Skin of body (tissue), 2 donors: Measurements from ENCODE around the gene GNA14. TPM values are rescaled to one million over a fixed set of nuclear protein-coding genes. Genes with fewer than 3 reads are reported as not detected.
"Not testable (repeated sequence)": the region's sequence is repeated elsewhere in the genome, so short reads cannot be mapped to it uniquely, and the experiment has no call there.

Experiments
- DNase-seq: peaks from one replicate; lab custom pipeline; 2025; lab: John Stamatoyannopoulos, UW
- total RNA-seq: library from RNA; depleted of rRNA; stranded (reverse); fragments of >200 nt; gene quantifications from one replicate; pipeline ENCODE4 v1.2.3, GENCODE V29; 2014

Gene GNA14
- total RNA-seq, 1 donor from 2014 or later, result 1.6 TPM

DNA sequence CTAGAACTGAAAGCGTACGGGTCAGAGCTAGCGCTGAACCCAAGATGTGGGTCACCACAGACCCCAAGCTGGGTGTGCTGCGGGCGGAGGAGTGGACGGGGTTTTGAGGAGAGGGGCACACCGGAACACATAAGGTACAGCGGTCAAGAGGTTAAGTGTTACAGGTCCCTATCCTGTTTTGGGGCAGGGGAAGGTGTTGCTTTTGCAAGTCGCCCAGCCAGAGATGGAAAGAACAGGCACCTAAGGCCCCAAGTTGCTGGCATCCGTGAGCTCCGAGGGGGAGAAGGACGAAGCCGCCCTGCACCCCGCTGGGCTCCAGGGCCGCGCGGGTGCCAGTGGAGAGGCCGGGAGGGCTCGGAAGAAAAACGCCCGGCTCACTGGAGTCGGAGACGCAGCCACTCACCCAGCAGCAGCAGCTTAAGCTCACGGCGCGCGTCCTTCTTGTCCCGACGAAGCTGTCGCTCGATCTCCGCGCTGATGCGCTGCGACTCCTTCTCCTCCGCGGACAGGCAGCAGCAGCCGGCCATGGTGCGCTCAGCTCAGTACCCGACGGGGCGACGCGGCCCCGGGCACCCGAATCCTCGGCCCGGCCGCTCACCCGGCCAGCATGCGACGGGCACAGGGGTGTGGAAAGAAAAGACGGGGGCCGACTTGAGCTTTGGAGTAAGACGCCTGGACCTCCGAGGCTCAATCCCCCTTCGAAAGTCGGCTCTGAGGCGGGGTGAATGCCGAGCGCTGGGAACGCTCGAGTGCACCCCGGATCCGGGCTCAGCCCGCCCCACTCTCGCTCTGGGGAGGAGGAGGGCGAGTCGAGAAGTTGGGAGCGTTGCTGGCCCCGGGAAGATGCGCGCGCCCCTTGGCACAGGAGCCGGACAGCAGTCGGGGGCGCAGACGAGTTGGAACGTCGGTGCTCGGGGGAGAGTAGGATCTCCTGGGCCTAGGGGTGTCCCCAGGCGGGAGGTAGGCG, 572 bp downstream of the GNA14 start:
- no peak for DNase-seq

DNA sequence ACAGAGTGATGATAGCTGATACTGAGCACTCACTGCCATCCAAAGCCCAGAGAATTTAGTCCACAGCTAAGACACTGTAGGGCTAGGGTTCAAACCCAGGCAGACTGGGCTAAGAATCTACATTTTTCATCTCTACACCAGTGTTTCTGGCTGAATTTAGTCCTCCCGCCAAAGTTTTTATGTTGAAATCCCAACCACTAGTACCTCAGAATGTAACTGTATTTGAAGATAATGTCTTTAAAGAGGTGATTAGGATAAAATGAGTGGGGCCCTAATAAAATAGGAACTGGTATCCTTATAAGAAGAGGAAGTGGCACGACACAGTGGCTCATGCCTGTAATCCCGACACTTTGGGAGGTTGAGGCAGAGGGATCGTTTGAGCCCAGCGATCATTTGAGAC, 4.3 kb downstream of the GNA14 start:
- no peak for DNase-seq

DNA sequence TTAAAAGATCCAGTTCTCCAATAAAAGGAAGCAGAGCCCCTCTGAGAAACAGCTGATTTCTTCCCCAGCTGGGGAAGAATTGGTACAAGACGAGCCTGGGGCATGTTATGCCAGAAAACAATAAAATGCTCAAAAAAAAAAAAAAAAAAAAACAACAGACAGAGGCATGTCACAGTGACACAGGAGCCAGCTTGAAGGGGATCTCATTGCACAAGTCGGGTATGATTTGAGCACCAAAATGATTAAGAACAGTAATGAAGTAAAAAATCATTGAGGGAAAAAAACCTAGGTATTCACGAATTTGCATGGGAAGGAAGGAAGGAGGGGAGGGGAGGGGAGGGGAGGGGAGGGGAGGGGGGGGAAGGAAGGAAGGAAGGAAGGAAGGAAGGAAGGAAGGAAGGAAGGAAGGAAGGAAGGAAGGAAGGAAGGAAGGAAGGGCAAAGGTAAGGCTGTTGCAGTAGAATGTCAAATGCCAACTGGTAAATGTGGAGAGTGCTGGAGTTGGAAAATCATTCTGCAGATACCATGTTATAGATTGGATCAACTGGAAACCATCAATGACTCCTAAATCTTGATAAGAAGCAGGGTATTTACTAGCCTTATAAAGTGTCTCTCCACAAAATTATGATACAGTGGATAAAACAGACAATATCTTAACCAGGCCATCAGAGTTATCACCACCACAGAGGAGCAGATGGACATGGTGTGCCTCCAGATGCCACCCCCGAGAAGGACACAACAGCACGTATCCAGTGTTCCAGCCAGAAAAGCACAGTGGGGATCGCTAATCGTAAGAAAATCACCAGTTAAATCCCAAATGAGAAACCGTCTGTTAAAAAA, 7.2 kb downstream of the GNA14 start:
- no peak for DNase-seq

DNA sequence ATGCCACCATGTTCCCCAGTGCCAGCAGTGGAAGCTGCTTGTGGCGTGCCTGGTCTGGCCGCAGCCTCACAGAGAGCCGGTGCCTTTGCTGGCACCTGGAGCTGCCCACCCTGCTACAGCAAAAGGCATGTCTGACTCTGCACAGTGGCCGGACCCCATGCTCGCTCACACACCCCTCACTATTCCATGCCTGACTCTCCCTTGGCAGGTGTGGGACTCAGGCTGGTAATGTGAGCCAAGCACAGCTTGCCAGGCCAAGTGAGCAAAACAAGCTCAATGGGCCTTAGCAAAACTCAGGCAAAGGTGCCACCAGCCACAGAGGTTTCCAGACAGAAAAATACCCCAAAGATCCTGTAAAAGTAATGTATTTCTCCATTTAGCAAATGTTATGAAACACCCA, 15.5 kb downstream of the GNA14 start:
- DNase-seq, result no peak

DNA sequence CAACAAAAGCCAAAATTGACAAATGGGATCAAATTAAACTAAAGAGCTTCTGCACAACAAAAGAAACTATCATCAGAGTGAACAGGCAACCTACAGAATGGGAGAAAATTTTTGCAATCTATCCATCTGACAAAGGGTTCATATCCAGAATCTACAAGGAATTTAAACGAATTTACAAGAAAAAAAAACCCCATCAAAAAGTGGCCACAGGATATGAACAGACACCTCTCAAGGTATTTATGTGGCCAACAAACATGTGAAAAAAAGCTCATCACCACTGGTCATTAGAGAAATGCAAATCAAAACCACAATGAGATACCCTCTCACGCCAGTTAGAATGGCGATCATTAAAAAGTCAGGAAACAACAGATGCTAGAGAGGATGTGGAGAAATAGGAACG, 19.3 kb downstream of the GNA14 start:
- DNase-seq, result not testable (repeated sequence)

DNA sequence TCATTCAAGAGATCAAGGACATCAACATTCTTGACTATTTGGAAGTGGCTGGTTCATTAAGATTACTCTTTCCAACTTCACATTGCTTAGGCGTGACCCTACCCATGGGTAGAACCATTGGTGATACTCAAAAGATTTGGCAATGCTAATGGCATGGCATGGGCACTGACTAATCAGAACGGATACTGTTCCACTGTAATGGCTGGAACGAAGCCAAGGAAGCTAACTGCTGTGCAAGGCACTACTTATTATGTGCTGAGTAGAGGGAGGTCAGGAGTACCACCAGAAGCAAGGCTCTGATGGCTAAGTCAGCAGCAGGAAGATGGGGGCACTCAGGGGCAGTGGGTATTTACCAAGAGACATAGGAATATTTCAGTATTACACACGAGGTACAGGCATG, 31.9 kb downstream of the GNA14 start:
- DNase-seq, result no peak

DNA sequence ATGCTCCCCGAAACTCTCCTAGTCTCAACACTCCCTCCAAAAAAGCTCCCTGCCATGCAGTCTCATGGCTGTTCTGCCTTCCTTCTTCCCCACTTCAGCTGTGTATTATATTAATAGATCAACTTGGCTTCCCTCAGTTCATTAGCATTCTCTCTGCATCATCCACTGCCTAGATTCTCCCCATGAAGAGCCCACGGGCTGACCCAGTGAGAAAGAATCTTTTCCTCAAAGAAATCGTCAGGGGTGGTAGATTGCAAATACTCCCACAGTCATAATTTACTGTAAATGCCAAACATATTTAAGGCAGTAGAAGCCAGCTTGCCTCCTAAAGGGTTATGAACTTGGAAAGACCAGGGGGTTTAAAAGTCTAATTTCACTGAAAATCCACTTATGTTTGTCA, 33.5 kb downstream of the GNA14 start:
- DNase-seq, result no peak

DNA sequence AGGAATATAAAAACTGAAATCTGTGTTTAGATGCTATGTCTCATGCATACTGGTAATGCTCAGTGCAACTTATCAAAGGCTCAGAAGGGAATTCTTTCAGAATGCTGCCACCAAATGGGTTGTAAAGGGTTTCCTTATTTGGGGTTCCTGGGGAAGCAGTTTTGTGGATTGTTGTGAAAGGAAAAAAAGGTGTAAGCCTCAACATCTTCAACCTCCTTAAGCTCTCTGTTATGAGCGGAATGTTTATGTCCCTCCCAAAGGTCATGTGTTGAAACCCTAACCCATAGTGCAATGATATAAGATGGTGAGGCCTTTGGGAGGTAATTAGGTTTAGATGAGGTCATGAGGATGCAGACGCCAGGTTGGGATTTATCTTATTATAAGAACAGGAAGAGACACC, 41.6 kb downstream of the GNA14 start:
- no peak for DNase-seq

DNA sequence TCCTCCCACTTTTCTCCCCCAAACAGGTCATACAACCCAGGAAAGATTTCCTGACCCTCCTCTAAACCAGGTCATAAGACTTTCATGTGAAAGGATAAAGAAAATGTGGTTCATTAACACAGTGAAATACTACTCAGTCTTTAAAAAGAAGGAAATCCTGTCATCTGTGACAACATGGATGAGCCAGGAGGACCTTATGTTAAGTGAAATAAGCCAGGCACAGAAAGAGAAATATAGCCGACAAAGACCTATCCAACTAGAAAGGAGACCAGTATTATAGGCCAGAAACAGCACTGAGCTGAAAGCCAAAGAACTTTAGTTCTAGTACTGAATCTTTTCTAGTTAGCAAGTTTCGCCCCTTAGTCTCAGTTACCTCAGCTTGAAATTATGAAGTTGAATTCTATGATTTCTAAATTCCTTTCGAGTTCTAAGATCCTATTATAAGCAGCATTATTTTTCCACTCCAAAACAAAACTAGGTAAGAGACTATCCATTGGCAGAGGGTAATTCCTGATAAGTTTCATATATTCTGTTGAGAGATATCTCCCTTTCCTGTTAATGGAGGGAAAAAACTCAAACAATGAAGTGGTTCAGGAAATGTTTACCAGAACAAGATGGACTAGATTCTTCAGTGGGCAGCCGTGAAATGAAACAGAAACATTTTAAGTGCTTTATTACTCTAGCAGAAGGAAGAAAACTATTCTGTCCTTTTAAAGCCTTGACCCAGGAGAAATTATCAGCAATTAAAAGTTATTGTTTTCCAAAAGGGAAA, 42.5 kb downstream of the GNA14 start:
- no peak for DNase-seq

DNA sequence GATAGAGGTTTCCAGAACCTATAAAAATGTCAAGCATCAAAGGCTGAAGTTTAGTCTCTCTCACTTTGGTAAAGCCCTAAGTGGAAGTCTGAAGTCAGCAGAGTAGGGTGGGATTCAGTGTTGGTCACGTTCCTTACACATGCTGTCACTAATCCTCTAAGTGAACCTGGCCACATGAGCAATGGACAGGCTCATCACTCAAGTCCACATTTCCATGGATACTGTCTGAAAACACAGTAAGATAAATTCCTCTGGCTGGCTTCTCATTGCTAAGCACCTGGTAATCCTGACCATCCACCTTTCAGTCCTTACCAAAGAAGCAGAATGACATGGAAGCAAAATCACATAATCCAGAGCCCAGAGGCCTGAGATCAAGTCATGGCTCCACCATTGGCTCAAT, 43.8 kb downstream of the GNA14 start:
- DNase-seq, result no peak

DNA sequence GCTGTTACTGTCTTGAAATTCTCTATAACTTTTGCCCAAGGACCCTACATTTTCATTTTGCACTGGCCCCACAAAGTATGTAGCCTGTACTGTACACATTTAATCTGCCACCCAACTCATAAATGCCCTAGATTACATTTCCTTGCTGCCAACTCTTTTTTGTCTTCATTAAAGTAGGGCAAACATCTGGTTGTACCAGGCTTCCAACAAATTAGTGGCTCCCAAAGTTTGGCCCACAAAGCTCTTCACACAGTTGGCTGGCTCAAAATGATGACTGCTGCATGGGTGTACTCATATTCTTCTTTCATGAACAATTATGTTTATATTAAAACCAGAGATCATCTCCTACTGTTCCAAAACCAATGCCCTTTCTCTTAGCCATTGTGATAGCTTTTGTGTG, 45.3 kb downstream of the GNA14 start:
- no peak for DNase-seq

DNA sequence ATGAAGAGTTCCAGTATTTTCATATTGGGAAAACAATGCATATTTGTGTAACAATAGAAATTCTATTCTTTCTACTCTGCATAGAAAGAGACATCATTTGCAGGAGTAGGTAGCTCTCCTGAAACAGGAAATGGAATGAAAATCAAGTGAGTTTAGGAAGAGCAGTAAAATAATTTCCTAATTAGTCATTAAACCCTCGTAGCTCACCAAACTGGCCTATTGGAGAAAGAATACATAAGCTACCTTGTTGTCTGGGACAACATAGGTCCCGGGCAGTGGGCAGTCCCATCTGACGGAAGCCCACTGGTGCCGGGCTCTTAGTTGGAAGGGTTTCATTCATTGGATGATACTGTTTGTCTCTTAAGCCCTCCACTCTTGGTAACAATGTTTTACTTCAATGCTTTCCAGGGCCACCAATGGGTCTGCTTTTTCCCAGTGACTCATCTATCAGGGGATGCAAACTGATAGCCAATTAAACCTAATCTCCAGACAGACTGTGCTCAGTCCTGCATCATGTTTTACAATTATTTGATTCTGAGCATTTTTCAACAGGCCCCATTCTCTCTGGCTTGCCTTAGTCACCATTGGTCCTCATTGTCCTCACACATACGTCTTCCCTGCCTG, 46.5 kb downstream of the GNA14 start:
- no peak for DNase-seq

DNA sequence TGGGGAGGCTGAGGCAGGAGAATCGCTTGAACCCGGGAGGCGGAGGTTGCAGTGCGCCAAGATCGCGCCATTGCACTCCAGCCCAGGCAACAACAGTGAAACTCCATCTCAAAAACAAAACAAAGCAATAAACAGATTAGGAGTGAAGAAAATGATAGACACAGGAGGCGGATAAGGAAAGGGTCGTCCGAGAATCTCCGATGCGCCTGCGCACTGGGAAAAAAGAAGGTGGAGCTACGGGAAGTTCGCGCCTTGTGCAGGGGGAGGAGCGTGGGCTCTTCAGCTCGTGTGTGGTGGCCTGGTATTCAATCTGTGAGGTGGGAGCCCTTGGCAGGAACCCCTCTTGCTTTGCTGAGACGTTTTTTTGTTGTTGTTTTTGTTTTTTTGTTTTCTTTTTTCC, 47.3 kb downstream of the GNA14 start:
- no peak for DNase-seq

DNA sequence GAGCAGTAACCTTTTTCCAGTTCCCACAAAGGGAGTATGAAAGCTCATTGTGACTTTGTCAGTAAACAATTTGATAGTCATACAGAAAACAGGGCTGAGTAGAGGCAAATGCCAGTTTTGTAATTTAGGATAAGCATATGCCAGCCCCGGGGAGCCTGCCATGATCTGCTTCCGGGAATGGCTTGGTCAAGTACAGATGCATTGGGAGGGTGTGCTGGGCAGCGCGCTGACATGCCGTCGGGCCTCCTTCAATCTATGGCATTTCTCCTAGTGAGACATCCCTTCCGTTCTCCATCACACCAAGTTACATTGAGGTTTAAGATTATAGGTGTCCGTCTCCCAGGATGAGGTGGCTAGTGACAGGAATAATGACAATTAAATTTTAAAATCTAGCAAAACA, 48.6 kb downstream of the GNA14 start:
- no peak for DNase-seq

DNA sequence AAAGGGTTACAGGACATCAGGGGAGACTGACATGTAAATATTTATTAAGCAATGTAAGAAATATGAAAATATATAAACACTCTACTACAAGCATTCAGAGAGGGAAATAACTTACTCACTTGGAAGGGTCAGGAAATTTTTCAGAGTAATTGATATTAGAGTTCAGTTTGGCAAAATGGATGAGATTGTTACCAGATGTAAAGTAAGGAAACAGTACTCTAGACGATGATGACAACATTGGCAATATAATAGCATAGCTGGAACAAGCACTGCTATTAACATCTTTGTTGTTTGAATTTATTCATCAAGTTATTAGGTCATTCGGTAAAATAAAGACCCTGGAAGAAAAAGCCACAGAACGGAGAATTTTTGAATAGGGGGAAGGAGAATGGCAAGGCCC, 49.1 kb downstream of the GNA14 start:
- peak; percentile 91 for DNase-seq

DNA sequence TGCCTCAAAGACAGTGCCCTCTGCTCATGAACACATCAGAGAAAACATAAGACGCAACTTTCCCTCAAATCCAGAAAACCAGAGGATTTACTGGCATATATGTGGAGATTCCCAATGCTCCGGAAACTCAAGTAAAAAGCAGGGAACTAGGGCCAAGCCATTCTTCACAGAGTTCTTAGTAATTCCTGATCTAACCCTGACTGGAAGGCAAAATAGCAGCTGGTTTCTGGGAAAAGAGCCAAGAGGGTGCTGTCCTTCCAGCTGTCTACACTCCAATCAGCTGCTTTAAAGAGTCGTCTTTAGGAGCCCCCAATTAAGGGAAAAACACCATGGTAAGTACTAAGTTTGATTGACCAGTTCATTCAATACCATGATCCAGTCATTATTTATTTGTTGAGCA, 49.6 kb downstream of the GNA14 start:
- DNase-seq, result peak; percentile 87

DNA sequence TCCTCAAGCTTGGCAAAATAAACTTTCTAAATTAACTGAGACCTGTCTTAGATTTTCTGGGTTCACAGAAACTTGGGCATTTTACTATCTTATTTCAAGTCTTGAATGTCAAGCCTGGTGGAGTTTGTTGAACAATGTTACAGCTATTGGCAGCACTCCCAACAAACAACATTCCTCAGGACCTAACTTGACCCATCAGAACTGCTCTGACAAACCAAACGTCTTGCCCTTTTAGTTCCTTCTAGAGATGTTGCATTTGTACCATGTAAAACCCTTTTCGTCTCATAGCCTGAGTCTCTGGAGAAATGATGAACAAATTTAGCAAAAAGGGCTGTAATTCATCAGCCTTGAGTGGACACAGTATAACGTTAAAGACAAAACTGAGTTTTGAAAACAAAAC, 51.1 kb downstream of the GNA14 start:
- DNase-seq, result no peak

DNA sequence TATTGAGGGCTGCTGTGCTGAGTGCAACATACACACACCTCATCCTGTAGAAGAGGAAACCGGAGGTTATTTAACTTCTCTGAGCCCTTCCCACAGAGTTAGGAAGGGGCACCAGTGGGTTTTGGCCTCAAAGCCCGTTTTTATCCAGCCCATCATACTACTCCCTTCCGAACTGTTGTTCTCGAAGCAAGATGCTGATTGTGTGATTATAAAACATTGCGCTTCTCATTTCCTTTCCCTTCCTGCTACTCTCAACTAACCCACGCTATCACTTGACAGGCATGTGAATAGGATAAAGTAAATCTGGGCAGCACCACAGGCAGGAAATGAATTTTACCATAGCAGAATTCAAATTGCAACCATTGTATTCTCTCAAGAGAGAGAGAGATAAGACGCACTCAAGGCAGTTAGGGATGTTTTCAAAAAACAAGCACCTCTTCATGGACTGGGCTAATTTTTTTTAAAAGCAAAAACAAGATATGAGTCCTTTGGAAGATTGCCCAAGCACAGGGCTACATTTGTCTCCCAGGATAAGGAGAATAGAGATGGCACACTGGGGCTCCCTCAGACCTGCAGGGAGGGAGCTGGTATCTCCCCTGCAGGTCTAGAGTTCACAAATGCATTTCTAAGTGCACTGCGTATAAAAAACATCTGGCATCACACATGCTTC, 52.6 kb downstream of the GNA14 start:
- DNase-seq, result no peak

DNA sequence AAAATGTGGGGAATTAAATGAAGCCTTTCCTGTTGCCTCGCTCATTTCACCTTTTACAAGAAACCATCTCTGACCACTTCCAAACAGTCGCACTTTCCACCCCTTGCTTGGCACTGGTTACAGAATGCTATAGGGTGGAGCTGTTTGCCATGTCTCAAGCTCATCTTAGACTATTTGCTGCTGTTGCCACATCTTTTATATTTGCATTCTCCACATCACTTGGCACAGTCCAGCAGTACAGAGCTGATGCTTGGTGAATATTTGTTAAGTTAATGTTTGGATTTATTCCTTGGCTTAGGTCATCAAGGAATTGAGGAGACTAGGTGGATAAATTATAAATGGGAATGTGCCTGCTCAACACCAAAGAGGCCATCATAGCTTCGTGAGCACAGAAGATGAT, 53.2 kb downstream of the GNA14 start:
- DNase-seq, result no peak

DNA sequence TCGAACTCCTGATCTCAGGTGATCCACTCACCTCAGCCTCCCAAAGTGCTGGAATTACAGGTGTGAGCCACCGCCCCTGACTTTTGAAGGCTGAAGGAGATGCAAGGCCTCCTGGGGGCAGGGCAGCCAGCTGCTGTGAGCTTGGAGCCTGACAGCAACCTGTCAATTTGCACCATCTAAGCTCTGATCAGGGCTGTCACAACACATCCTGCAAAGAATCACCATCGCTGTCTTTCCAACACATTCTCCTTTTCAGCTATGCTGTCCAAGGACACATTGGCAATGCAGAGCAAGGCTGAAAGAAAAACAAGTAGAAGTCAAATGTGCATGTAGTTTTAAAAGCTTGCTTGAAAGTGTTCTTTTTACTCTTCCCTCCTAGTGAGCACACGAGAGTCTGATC, 54.6 kb downstream of the GNA14 start:
- DNase-seq, result no peak

DNA sequence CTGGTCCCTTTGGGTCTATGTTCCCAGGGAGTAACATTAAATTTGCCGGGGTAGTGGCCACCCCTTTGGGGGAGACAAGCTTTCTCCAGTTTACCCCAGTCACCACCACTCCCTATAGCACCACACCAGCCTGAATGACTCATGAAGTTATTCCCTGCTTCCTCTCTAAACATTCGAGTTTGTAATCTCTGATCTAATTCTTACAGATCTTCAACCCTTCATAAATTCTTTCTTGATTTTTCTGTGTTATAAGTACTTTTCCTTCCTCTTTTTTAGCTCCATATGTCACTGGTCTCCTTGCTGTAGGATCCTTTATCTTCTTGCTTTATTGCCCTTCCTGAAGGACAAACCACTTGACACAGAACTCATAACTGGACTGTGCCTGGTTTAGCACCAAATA, 55.6 kb downstream of the GNA14 start:
- no peak for DNase-seq
